ENCODE data around the gene DMRTB1. TPM values are rescaled to one million over a fixed set of nuclear protein-coding genes. Genes with fewer than 3 reads are reported as not detected.

DMRTB1 gene
- total RNA-seq, 2 experiments from 2014 or later = not detected

- H3K4me3 Mint-ChIP-seq = no peak overlapping the region
- peaks cover 9% of the 10 kb centered on the region for H3K27me3 Mint-ChIP-seq
- no peak for TF ChIP-seq CTCF (IDR thresholded peaks at IDR 0.05)
- CTCF ChIA-PET = no interaction called here
- Histone ChIP-seq H3K4me3 (ENCODE audit: low read length) (no peak overlapping the region), H3K36me3 (ENCODE audit: insufficient read depth, low read length) (no peaks in the 10 kb centered on the region), H3K9me3 (ENCODE audit: control insufficient read depth in 1 of 2, insufficient read depth in 1 of 2, low read length in 2 of 2) (peaks cover 0 to 22% of the 10 kb centered on the region in 2 experiments), H3K27ac (ENCODE audit: low read depth in 1 of 2, low read length in 2 of 2) (no peak overlapping the region), H3K27me3 (ENCODE audit: control insufficient read depth in 1 of 2, insufficient read depth in 2 of 2, low read length in 2 of 2) (no peaks in the 10 kb centered on the region), H3K4me1 (ENCODE audit: insufficient read depth, low read length) (no peaks in the 10 kb centered on the region)
- H3K4me1 Mint-ChIP-seq (ENCODE audit: low read depth) = no peaks in the 10 kb centered on the region
- ATAC-seq (ENCODE audit: poor library complexity) = no peak
- no peaks in the 10 kb centered on the region for H3K36me3 Mint-ChIP-seq (ENCODE audit: low read depth)
- DNase-seq = no peak
- POLR2A ChIA-PET = no interaction called here
- H3K9me3 Mint-ChIP-seq = no peaks in the 10 kb centered on the region
- no peak overlapping the region for H3K27ac Mint-ChIP-seq
- intact Hi-C loops (cut with DNase I, micrococcal nuclease) = no loop called here
Observed at GRCh38 chr1:53438427-53439336, 20.5 kb upstream of the DMRTB1 start.

GRCh38 chr1:53439337-53440207, 19.6 kb upstream of the DMRTB1 start:
- H3K9me3 ChIP-seq (ENCODE audit: control insufficient read depth in 1 of 2, insufficient read depth in 1 of 2, low read length in 2 of 2) = peaks cover 0 to 19% of the 10 kb centered on the region in 2 experiments
- TF ChIP-seq CTCF (IDR thresholded peaks at IDR 0.05) = no peak
- peaks cover 3% of the 10 kb centered on the region for H3K27me3 Mint-ChIP-seq
- no peak overlapping the region for H3K4me3 Mint-ChIP-seq
- H3K4me1 Mint-ChIP-seq (ENCODE audit: low read depth) = no peaks in the 10 kb centered on the region
- ChIA-PET CTCF (no interaction called here), POLR2A (no interaction called here)
- no peak overlapping the region for H3K4me3 ChIP-seq (ENCODE audit: low read length)
- intact Hi-C loops (cut with DNase I, micrococcal nuclease) = no loop called here
- ATAC-seq (ENCODE audit: poor library complexity) = no peak
- no peaks in the 10 kb centered on the region for H3K36me3 ChIP-seq (ENCODE audit: insufficient read depth, low read length)
- H3K27ac ChIP-seq (ENCODE audit: low read depth in 1 of 2, low read length in 2 of 2) = no peak overlapping the region
- H3K9me3 Mint-ChIP-seq = no peaks in the 10 kb centered on the region
- no peaks in the 10 kb centered on the region for H3K4me1 ChIP-seq (ENCODE audit: insufficient read depth, low read length)
- H3K27ac Mint-ChIP-seq = no peak overlapping the region
- H3K36me3 Mint-ChIP-seq (ENCODE audit: low read depth) = no peaks in the 10 kb centered on the region
- no peak for DNase-seq
- no peaks in the 10 kb centered on the region for H3K27me3 ChIP-seq (ENCODE audit: control insufficient read depth in 1 of 2, insufficient read depth in 2 of 2, low read length in 2 of 2)

GRCh38 chr1:53440633-53441032, 18.6 kb upstream of the DMRTB1 start:
- Mint-ChIP-seq H3K9me3 (no peaks in the 10 kb centered on the region), H3K4me3 (no peak overlapping the region), H3K4me1 (ENCODE audit: low read depth) (no peaks in the 10 kb centered on the region), H3K27me3 (peaks cover 3% of the 10 kb centered on the region), H3K27ac (no peak overlapping the region), H3K36me3 (ENCODE audit: low read depth) (no peaks in the 10 kb centered on the region)
- Histone ChIP-seq H3K36me3 (ENCODE audit: insufficient read depth, low read length) (no peaks in the 10 kb centered on the region), H3K4me3 (ENCODE audit: low read length) (no peak overlapping the region), H3K27ac (ENCODE audit: low read depth in 1 of 2, low read length in 2 of 2) (no peak overlapping the region), H3K4me1 (ENCODE audit: insufficient read depth, low read length) (no peaks in the 10 kb centered on the region), H3K27me3 (ENCODE audit: control insufficient read depth in 1 of 2, insufficient read depth in 2 of 2, low read length in 2 of 2) (no peaks in the 10 kb centered on the region), H3K9me3 (ENCODE audit: control insufficient read depth in 1 of 2, insufficient read depth in 1 of 2, low read length in 2 of 2) (peaks cover 0 to 16% of the 10 kb centered on the region in 2 experiments)
- ChIA-PET CTCF (no interaction called here), POLR2A (interaction anchor here (0.9 kb wide), 1 partner anchor 27 kb away, joined by 4 read pairs; no protein-coding TSS in a partner anchor)
- DNase-seq (no peak), ATAC-seq (ENCODE audit: poor library complexity) (no peak)
- no peak for TF ChIP-seq CTCF (IDR thresholded peaks at IDR 0.05)
- intact Hi-C loops (cut with DNase I, micrococcal nuclease) = no loop called here

All from CD4-positive, alpha-beta T cell (primary cell).